HCT116 (cell line): ENCODE data around the gene STRIP1. TPM values are rescaled to one million over a fixed set of nuclear protein-coding genes. Genes with fewer than 3 reads are reported as not detected.

Source experiments
- ATAC-seq: fragments of 200-7000 bp; cut with Tn5 transposase; 2 replicates; pipeline ENCODE4 v1.9.1; 2020; ENCODE audit warnings: mild to moderate bottlenecking, moderate library complexity
- BruUV-seq: library from RNA; stranded (reverse); fragments of 400-500 nt; replicated peaks from 2 replicates; lab custom pipeline; 2021; lab: Mats Ljungman, UMichigan
- CTCF ChIA-PET: fragments of 300-600 bp; sonication (Branson Sonifier 250); formaldehyde crosslinking; loops from one replicate; lab custom pipeline; 2021; ENCODE audit warnings: antibody characterized with exemption; lab: Charles Lee
- POLR2A ChIA-PET: fragments of 300-600, 350-600 bp; sonication (Branson Sonifier 250); formaldehyde crosslinking; loops from one replicate; lab custom pipeline; 2021; ENCODE audit warnings: antibody characterized with exemption; lab: Charles Lee
- RAD21 ChIA-PET, 2 experiments: fragments of 300-600 bp; sonication (Branson Sonifier 250); formaldehyde crosslinking; loops; one replicate each; lab custom pipeline; 2023; ENCODE audit warnings: low total read pairs in 2 of 2; ENCODE audit not compliant: uncharacterized antibody in 2 of 2, unreplicated experiment in 2 of 2, low non-redundant PET in 1 of 2; lab: Charles Lee
- DNase-seq: peaks from one replicate; pipeline ENCODE4 v3.0.0-alpha.2; 2010; ENCODE audit warnings: low read depth, low spot score
- H2AFZ ChIP-seq: fragments of 200-600 bp; shearing (Covaris generic), sonication (generic); 2 replicates; pipeline ENCODE4 v1.6.1; 2017; ENCODE audit warnings: low read depth, mixed run types, mixed read lengths, antibody characterized with exemption, low read length; ENCODE audit not compliant: poor library complexity, severe bottlenecking
- H3K27ac ChIP-seq: 2 replicates; pipeline ENCODE4 v1.5.1; 2012; ENCODE audit warnings: low read depth, low read length
- H3K27me3 ChIP-seq: fragments of 200-600 bp; sonication (generic); 2 replicates; pipeline ENCODE4 v1.6.1; 2016; ENCODE audit warnings: mixed run types, low read length, mixed read lengths; ENCODE audit not compliant: insufficient read depth
- H3K36me3 ChIP-seq, 2 experiments: fragments of 200-500 bp in 1 of 2; fragments of 200-600 bp in 1 of 2; sonication (Bioruptor generic) in 1 of 2; sonication (generic) in 1 of 2; 2 replicates each; pipeline versions ENCODE4 v1.5.1 to v1.6.1; 2014 to 2016; ENCODE audit warnings: low read length in 2 of 2, inconsistent platforms in 1 of 2, mixed read lengths in 1 of 2, mixed run types in 1 of 2; ENCODE audit not compliant: insufficient read depth in 2 of 2, control insufficient read depth in 1 of 2
- H3K4me1 ChIP-seq, 2 experiments: fragments of 200-600 bp in 1 of 2; sonication (generic) in 1 of 2; 2 replicates each; pipeline versions ENCODE4 v1.5.1 to v1.6.1; 2012 to 2017; ENCODE audit warnings: low read length in 2 of 2, inconsistent platforms in 1 of 2, mild to moderate bottlenecking in 1 of 2, mixed read lengths in 1 of 2, mixed run types in 1 of 2, moderate library complexity in 1 of 2; ENCODE audit not compliant: insufficient read depth in 2 of 2, control insufficient read depth in 1 of 2
- H3K4me2 ChIP-seq: fragments of 200-600 bp; sonication (generic); 2 replicates; pipeline ENCODE4 v1.6.1; 2017; ENCODE audit warnings: mixed run types, low read length, mixed read lengths
- H3K4me3 ChIP-seq, 2 experiments: fragments of 200-600 bp in 1 of 2; sonication (generic) in 1 of 2; replicated peaks in 1 of 2; 2 replicates each; pipeline ENCODE4 v1.5.1; 2011 to 2016; ENCODE audit warnings: low read length in 2 of 2, control low read depth in 1 of 2, low read depth in 1 of 2, mild to moderate bottlenecking in 1 of 2, mixed read lengths in 1 of 2, mixed run types in 1 of 2
- H3K79me2 ChIP-seq: fragments of 200-600 bp; sonication (generic); 2 replicates; pipeline ENCODE4 v1.6.1; 2017; ENCODE audit warnings: mild to moderate bottlenecking, mixed run types, low read length, moderate library complexity, mixed read lengths; ENCODE audit not compliant: insufficient read depth
- H3K9ac ChIP-seq: fragments of 200-600 bp; sonication (generic); 2 replicates; pipeline ENCODE4 v1.6.1; 2016; ENCODE audit warnings: low read length, mixed read lengths
- H3K9me2 ChIP-seq: fragments of 200-600 bp; sonication (generic), shearing (Covaris generic); 2 replicates; pipeline ENCODE4 v1.6.1; 2017; ENCODE audit warnings: mixed run types, mild to moderate bottlenecking, moderate library complexity; ENCODE audit not compliant: insufficient read depth
- H3K9me3 ChIP-seq, 2 experiments: fragments of 200-500 bp in 1 of 2; fragments of 200-600 bp in 1 of 2; sonication (Bioruptor generic) in 1 of 2; sonication (generic) in 1 of 2; 2 replicates each; pipeline ENCODE4 v1.6.1; 2014 to 2017; ENCODE audit warnings: low read length in 2 of 2, mixed read lengths in 2 of 2, inconsistent platforms in 1 of 2, low read depth in 1 of 2, mild to moderate bottlenecking in 1 of 2, mixed run types in 1 of 2, moderate library complexity in 1 of 2; ENCODE audit not compliant: control insufficient read depth in 1 of 2, insufficient read depth in 1 of 2
- H4K20me1 ChIP-seq: fragments of 200-600 bp; sonication (generic), shearing (Covaris generic); 2 replicates; pipeline ENCODE4 v1.6.1; 2017; ENCODE audit warnings: mixed run types, mild to moderate bottlenecking, moderate library complexity; ENCODE audit not compliant: insufficient read depth
- CBX3 ChIP-seq: IDR thresholded peaks from 2 replicates; pipeline ENCODE4 v1.6.1; 2012; ENCODE audit warnings: low read depth
- CEBPB ChIP-seq: IDR thresholded peaks from 2 replicates; pipeline ENCODE4 v1.6.1; 2012; ENCODE audit warnings: low read depth
- EGR1 ChIP-seq: IDR thresholded peaks from 2 replicates; pipeline ENCODE4 v1.6.1; 2012; ENCODE audit warnings: low read depth
- ELF1 ChIP-seq: IDR thresholded peaks from 2 replicates; pipeline ENCODE4 v1.6.1; 2012; ENCODE audit warnings: low read depth, borderline replicate concordance
- EZH2phosphoT487 ChIP-seq: fragments of 200-600 bp; IDR thresholded peaks from 2 replicates; pipeline ENCODE4 v1.6.1; 2018; ENCODE audit warnings: antibody characterized with exemption, borderline replicate concordance
- FOSL1 ChIP-seq: IDR thresholded peaks from 2 replicates; pipeline ENCODE4 v1.6.1; 2012; ENCODE audit warnings: low read depth
- JUND ChIP-seq: IDR thresholded peaks from 2 replicates; pipeline ENCODE4 v1.6.1; 2012
- POLR2AphosphoS5 ChIP-seq: IDR thresholded peaks from 2 replicates; pipeline ENCODE4 v1.6.1; 2011; ENCODE audit warnings: mild to moderate bottlenecking, low read depth, low read length, moderate library complexity
- RAD21 ChIP-seq: IDR thresholded peaks from 2 replicates; pipeline ENCODE4 v1.6.1; 2012; ENCODE audit warnings: low read depth, mild to moderate bottlenecking
- SIN3A ChIP-seq: IDR thresholded peaks from 2 replicates; pipeline ENCODE4 v1.6.1; 2012; ENCODE audit warnings: low read depth
- SP1 ChIP-seq: IDR thresholded peaks from 2 replicates; pipeline ENCODE4 v1.6.1; 2012; ENCODE audit warnings: low read depth
- SRF ChIP-seq: IDR thresholded peaks from 2 replicates; pipeline ENCODE4 v1.6.1; 2012; ENCODE audit warnings: low read depth
- YY1 ChIP-seq: IDR thresholded peaks from 2 replicates; pipeline ENCODE4 v1.6.1; 2011; ENCODE audit warnings: low read length, low read depth, moderate library complexity, mild to moderate bottlenecking; ENCODE audit not compliant: insufficient replicate concordance; ENCODE audit errors: extremely low read depth
- ZNF274 ChIP-seq: fragments of 200-500 bp; sonication (Bioruptor generic); IDR thresholded peaks from 2 replicates; pipeline ENCODE4 v1.6.1; 2014; ENCODE audit warnings: mild to moderate bottlenecking, low read depth, low read length, inconsistent platforms
- intact Hi-C: fragments of 100-400 bp; cut with micrococcal nuclease; formaldehyde crosslinking; loops from 2 replicates; pipeline ENCODE4 v1.10.0; 2022
- total RNA-seq: library from RNA; stranded (reverse); gene quantifications from one replicate; pipeline ENCODE4 v1.2.1, GENCODE V29; 2021; ENCODE audit not compliant: unreplicated experiment
- TF ChIP-seq, protein P1 (sequence below): IDR thresholded peaks from 2 replicates; pipeline ENCODE4 v1.6.1; 2012
- TF ChIP-seq, protein P2 (sequence below): IDR thresholded peaks from 2 replicates; pipeline ENCODE4 v1.6.1; 2011; ENCODE audit warnings: mild to moderate bottlenecking, low read length, moderate library complexity; ENCODE audit not compliant: insufficient replicate concordance; ENCODE audit errors: extremely low read depth
- TF ChIP-seq, protein P3 (sequence below): IDR thresholded peaks from 2 replicates; pipeline ENCODE4 v1.6.1; 2012

STRIP1 gene
- total RNA-seq, 1 experiment from 2014 or later, result 33.5 TPM

GRCh38 chr1:110003747-110004428, 30.5 kb upstream of the STRIP1 start:
- POLR2A ChIA-PET, result interaction anchor here (2.1 kb wide), 1 partner anchor 19 kb away, joined by 10 read pairs; the partner anchor contains the start of gene AHCYL1
- DNase-seq (peak; percentile 73), ATAC-seq (peak; percentile 90)
- Histone ChIP-seq H3K4me2 (peak overlapping the region; percentile 75), H3K27ac (peak overlapping the region; percentile 85), H3K36me3 (peaks cover under 1 to 4% of the 10 kb centered on the region in 2 experiments; a peak in 2 of 4 replicates), H3K9ac (peak overlapping the region; percentile 49), H3K4me1 (peaks cover 28 to 36% of the 10 kb centered on the region in 2 experiments), H3K4me3 (peak overlapping the region; percentile 0 to 39), H3K9me3 (no peaks in the 10 kb centered on the region), H4K20me1 (0 out of 2 replicates have a peak, but pooled peaks cover 5% of the 10 kb centered on the region), H3K27me3 (no peaks in the 10 kb centered on the region), H3K79me2 (peaks cover 70% of the 10 kb centered on the region), H2AFZ (no peak overlapping the region), H3K9me2 (no peaks in the 10 kb centered on the region)
- intact Hi-C loops, result no loop called here
- RAD21 ChIA-PET, result interaction anchor here in 1 of 2 experiments (1.0 kb wide), 1 partner anchor 19 kb away, joined by 3 read pairs; the partner anchor contains the start of gene AHCYL1
- CTCF ChIA-PET, result interaction anchor here (1.0 to 1.7 kb wide), 3 partner anchors 20 to 227 kb away, joined by 3 to 10 read pairs (median 3); partner anchors contain the start of gene AHCYL1
- TSS peak; percentile 90 for BruUV-seq
- TF ChIP-seq SIN3A (peak; percentile 70; the same call in 1 of the 2 replicates), EZH2phosphoT487 (no peak), ELF1 (no peak; the same call in 1 of the 2 replicates), JUND (peak; percentile 68), CEBPB (peak; percentile 94), SRF (peak; percentile 13; the same call in 1 of the 2 replicates), CBX3 (peak; percentile 80), ZNF274 (no peak), SP1 (peak; percentile 76), RAD21 (0 out of 2 replicates have a peak, but pooled peaks have one; percentile 8), YY1 (peak; percentile 13), FOSL1 (peak; percentile 64), EGR1 (peak; percentile 60; the same call in 1 of the 2 replicates), POLR2AphosphoS5 (no peak)
- TF ChIP-seq, protein P1, sequence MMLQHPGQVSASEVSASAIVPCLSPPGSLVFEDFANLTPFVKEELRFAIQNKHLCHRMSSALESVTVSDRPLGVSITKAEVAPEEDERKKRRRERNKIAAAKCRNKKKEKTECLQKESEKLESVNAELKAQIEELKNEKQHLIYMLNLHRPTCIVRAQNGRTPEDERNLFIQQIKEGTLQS, result peak; percentile 82
- TF ChIP-seq, protein P2, sequence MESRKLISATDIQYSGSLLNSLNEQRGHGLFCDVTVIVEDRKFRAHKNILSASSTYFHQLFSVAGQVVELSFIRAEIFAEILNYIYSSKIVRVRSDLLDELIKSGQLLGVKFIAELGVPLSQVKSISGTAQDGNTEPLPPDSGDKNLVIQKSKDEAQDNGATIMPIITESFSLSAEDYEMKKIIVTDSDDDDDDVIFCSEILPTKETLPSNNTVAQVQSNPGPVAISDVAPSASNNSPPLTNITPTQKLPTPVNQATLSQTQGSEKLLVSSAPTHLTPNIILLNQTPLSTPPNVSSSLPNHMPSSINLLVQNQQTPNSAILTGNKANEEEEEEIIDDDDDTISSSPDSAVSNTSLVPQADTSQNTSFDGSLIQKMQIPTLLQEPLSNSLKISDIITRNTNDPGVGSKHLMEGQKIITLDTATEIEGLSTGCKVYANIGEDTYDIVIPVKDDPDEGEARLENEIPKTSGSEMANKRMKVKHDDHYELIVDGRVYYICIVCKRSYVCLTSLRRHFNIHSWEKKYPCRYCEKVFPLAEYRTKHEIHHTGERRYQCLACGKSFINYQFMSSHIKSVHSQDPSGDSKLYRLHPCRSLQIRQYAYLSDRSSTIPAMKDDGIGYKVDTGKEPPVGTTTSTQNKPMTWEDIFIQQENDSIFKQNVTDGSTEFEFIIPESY, result peak; percentile 4
- TF ChIP-seq, protein P3, sequence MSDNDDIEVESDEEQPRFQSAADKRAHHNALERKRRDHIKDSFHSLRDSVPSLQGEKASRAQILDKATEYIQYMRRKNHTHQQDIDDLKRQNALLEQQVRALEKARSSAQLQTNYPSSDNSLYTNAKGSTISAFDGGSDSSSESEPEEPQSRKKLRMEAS, result peak; percentile 64
